T-helper 2 cell (primary cell): ENCODE results near the gene SMAD4.

ENCODE experiments used
- DNase-seq, 5 experiments: peaks; one replicate each; pipeline versions ENCODE4 v3.0.0 to v3.0.0-alpha.2; 2012 to 2022

The SMAD4 gene

DNA sequence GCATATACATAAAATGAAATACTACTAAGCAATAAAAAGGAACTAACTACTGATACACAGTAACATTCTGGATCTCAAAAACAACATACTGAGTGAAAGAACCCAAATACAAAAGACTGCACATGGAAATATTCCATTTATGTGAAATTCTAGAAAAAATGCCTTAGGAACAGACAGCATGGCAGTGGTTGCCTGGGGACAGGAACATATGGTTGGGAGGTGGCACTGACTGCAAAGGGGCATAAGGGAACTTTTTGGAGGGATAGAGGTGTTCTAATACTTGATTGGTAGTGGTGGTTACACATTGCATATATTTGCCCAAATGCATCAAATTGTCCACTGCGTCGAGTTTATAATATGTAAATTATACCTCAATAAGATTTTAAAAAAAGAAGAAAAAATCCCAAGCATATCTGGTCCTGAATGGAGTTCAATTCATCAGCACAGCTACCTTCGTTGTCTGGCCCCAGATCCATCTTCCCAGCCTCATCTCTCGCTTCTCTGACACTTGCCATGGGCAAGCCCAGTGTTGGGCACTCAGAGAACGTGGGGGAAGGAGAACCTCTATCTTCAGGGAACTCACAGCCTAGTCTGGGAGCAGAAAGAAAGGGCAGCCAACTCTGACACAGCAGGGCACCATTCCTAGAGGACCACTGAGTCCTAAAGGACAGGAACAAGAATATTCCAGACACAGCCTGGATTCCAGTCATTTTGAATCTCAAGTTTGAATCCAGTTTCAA, 8.6 kb upstream of the SMAD4 start:
- DNase-seq: no peak

DNA sequence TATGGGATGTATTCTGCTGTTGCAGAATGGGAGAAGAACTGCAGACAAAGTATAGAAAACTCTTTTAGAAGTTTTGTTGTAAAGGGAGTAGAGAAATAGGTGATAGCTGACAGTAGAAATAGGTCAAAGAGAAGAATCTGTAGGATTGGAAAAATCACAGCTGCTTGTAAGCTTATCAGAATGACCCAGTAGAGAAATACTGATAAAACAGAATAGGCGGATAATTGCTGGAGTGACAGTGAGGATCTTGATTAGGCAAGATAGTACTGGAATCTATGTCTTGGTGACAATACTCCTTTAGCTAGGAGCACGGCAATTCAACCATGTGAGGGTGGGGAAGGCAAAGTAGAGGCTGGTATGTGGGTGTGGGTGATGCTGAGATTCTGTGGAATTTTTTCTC, 4.5 kb upstream of the SMAD4 start:
- DNase-seq: no peak

DNA sequence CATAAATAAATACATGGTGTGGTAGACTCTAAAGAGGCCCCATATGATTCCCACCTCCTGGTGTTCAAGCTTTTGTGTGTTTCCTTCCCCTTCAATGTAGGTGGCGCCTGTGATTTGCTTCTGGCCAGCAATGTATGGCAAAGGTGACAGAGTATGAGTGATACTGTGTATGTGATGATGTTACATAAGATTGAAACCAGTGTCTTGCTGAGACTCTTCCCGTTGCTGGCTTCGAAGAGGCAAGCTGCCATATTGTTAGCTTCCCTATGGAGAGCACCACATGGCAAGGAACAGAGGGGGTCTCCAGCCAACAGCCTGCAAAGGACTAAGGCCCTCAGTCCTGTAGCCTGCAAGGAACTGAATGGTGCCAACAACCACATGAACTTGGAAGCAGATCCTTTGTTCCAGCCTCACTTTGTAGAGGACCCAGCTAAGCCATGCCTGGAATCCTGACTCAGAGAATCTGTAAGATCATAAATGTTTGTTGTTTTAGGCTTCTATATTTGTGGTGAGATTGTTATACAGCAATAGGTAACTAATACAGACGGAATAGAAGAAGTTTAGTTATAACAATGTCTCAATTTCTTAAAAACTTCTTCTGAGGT, 1.7 kb upstream of the SMAD4 start:
- DNase-seq: peak in 1 of 5 experiments; percentile 56

DNA sequence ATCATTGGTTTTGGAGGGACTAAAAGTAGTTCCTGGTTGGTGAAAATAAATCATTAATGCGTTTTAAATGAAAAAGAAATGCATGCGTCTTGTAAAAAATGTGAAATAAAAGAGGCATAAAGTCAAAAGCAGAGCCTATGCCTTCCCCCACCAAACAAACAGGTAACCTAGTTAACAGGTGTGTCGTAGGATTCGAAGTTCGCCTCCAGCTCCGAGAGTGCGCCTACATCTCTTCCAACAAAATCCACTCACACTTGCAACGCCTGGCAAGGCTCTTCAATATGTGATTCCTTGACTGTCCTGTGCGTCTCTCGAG, 677 bp upstream of the SMAD4 start:
- DNase-seq: no peak

DNA sequence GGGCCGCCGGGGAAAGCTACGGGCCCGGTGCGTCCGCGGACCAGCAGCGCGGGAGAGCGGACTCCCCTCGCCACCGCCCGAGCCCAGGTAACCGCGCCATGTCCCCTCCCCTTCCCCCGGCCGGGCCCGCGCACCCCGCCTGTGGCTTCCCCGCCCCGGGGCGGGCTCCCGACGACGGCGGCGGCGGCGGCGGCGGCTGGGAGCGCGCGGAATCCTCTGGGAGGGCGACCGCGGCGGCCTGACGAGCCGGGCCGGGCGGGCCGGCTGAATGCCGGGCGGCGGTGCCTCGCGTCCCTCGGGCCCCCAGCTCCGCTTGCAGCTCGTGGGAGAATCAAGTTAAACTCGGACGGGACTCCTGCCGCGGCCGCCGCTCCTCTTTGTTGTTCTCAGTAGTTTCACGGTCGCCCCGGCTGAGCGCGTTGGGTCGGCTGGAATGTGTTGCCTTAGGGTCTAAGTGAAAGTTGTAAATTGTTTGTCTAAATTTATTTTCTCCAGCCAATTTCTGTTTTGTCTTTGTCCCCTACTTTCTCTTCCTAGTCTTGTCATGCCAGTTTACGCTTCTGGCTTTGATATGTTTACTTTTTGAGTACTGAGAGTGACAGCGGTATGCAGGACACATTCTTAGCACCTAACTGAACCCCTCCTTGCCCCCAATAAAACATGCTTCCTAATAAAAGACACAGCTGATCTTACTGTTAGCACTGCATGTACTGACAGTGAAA, 685 bp downstream of the SMAD4 start:
- DNase-seq: peak; percentile 47 to 74 (median 64)

DNA sequence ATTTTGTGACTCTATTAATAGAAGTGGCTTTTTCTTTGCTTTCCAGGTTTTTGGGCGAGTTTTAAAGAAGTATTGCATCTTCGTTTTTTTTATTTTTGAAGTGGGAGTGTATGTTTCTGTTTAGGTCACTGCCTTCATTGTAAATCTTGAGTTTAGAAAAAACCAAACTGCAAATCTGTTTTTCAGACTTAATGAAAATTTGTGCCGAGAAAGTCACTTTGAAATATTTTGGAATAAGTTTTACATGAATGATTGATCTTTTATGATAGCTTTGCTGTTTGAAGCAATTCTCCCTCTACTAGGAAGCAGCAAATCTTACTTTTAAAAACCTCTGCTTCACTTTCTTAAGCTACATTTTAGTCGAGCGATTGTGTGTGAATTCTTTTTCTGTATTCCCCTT, 2.2 kb downstream of the SMAD4 start:
- DNase-seq: no peak

DNA sequence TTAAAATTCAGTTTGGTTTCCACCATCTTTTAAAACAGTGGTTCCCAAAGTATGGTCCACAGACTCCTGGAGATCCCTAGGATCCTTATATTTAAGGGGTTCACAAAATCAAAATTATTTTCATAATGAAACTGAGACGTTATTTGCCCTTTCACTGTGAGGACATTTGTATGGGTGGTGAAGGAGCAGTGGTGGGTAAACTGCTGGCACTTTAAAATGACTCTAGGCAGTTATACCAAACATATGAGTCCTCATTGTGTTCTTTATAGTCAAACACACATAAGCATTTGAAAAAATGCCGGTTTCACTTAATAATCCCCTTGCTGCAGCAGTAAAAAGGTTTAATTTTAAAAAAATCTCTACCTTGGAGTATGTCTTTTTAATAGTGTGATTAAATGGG, 7.2 kb downstream of the SMAD4 start:
- no peak for DNase-seq

DNA sequence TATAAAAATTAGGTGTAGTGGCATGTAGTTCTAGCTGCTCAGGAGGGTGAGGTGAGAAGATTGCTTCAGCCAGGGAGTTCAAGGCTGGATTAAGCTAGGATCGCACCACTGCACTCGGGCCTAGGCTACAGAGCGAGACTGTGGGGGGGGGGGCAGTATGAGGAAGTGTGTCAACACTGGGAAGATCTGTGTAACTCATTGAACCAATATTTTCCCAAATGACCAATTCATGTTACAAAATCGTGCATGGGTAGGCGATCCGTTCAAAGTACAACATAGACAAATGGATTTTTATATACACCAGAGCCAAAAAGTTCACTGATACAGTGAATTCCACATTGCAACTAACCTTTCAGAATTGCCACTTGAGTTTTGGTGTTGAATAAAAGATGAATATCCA, 8.1 kb downstream of the SMAD4 start:
- DNase-seq: no peak

DNA sequence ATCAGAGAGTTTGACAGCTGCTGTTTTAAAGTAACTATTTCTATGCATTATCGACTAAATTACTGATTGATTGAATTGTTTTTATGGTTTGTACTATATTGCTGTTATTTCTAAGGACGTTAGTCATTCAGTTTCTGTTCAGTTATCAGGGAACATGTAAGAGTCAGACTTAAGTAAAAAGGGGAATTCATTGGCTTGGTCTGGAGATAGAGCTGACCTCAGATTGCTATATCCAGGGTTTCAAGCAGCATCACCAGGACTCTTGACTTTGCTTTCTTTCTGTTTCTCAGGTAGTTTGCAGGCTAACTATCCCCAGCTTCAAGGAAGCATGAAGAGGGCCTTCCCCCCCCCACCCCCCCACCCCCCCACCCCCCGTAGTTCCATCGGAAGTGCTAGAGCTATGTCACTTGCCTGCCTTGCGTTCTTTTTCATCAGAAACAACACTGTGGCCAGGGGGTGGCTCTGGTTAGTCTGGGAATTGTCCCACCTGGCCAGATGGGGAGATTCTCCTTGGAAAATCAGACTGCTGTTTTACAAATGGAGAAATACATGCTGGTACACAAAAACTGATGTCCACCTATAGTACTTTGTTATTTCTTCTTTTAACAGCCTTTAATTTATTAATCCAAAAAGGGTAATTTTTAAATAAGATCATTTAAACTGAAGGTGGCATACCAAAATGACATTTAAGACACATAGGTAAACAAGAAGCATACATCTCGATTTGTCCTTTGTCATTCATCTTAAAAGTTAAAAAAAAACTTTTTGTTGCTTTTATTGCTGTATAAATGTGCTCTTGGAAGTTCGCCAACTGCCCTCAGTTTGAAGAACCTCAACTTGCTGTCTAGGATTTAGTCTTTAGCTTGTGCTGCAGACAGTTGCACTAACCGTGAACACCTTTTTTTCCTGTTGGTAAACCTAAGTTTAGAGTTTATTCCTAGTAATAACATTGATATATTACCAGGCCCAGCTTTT, 9.4 kb downstream of the SMAD4 start:
- DNase-seq: no peak

DNA sequence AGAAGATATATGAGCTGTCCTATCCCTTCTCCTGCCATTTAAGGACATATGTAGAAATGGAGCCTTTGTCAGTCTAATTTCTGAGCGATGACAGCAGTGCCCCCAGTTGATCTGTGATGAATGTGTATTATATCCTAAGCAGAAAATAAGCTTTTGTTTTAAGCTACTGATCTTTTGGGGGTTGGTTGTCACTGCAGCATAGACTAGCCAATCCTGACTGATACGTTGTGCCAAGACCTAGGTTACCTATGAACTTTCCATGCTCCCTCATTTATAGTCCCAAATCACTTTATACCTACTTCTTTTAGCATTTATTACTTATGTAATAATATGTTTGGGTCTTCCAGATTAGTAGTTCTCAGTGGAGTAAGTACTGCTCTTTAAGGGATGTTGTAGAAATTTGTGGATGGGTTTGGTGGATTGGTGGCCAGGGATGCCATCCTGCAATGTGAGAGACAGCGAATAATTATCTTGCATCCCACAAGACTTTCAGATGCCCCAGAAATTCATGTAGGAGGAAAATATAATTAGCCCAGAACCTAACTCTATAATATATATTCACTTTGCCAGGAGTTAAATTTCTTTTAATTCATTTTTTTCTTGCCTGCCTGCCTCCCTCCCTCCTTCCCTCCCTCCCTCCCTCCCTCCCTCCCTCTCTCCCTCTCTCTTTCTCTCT, 11.8 kb downstream of the SMAD4 start:
- no peak for DNase-seq

DNA sequence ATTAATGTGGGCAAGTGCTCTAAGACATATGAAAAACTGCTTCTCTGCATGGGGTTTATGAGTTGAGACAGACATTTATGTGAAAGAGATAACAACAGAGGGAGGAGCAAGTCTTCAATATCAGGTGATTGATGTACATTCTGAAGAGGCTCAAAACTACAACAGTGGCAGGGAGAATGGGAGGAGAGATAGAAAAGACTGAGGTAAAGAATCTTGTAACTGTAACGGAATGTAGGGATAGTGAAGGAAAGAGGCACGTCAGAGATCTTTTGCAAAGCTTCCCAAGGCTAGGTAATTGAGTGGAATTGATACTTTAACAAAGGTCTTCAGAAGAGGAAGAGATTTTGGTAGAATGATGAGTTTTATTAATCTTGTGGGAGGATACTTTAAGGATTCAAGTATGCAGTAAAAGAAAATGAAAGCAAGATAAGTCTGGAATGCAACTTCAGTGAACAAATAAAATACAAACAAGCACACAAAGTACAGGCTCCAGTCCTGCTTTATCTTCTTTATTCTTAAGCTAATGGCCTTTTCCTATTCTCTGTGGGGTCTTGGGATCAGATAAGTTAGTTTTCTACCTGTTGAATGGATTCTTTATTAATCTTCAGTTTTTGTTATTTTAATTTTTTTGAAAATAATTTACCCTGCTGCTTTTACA, 15.0 kb downstream of the SMAD4 start:
- no peak for DNase-seq

DNA sequence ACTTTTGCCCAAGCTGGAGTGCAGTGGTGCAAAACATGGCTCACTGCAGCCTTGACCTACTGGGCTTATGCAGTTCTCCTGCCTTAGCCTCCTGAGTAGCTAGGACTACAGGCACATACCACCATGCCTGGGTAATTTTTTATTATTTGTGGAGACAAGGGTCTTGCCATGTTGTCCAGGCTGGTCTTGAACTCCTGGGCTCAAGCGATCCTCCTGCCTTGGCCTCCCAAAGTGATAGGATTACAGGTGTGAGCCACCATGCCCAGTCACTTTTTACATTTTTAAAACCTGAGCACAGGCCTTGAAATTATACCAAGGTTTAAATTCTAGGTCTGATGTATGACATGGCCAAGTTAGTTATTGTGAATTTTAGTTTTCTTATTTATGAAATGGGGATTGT, 18.2 kb downstream of the SMAD4 start:
- no peak for DNase-seq

DNA sequence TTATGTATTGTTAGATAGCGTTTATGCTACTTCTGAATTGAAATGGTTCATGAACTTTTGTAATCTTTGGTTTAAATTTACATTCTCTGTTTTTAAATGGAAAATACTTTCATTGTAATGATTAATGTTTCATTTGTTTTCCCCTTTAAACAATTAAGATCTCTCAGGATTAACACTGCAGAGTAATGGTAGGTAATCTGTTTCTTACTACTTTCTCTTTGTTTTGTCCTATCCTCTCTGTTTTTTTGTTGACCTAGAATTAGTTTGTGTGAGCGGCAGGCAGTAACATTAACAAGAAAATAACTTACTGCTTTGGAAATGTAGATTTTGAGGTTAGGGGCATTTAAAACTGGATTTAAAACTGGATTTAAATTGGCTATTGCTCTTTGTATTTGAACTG, 19.1 kb downstream of the SMAD4 start:
- no peak for DNase-seq

DNA sequence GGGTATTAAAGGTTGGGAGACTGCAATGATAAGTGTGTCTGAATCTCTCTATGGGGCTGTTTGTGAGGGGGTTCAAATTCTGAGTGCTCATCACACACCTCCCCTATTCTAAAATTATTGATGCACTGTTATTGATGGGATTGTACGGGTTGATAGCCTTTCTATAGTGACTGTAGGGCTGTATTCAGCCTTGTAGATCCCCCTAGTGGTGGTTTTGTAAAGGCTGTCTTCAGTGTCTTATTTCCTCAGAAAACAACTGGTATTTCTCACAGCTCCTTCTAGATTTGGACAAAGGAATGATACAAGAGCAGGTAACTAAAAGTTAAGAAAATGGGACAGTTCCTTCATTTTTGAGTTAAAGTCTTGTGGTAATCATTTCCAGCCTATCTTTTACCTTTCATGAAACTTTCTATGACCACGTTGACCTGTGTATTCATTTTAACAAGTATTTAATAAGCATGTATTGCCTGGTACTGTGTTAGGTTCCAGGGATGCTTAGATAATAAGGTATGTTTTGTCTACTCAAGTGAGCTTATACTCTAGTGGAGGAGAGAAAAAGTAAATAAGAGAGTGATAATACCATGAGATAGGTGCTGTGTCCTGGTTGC, 21.2 kb downstream of the SMAD4 start:
- peak in 2 of 5 experiments; percentile 33 to 70 for DNase-seq

DNA sequence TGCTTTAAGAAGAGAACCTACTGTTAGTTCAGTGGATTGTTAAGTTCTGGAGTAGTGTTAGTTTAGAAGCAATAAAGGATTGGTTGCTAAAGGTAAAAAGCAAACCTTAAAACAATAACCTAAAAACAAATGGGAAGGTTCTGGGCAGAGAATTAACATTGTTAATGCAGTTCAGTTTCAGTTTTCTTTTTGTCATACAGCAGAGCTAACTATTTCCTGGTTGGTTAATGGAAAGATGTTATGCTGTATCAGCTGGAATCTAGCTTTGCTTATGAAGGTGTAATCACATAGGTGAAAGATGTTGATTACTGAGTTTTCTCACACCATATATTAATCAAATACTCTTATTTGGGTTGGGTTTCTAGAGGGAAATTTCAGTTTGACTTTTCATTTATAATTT, 23.8 kb downstream of the SMAD4 start:
- DNase-seq: peak in 1 of 5 experiments; percentile 64

DNA sequence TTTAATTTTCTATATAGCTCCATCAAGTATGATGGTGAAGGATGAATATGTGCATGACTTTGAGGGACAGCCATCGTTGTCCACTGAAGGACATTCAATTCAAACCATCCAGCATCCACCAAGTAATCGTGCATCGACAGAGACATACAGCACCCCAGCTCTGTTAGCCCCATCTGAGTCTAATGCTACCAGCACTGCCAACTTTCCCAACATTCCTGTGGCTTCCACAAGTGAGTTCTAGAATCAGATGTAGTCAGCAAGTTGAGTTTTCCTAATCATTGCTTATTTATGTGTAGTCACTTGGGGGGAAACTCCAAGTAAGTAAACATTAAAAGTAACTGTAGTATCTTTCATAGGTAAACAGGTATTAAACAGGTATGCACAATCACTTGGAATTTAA, 24.8 kb downstream of the SMAD4 start:
- DNase-seq: no peak

DNA sequence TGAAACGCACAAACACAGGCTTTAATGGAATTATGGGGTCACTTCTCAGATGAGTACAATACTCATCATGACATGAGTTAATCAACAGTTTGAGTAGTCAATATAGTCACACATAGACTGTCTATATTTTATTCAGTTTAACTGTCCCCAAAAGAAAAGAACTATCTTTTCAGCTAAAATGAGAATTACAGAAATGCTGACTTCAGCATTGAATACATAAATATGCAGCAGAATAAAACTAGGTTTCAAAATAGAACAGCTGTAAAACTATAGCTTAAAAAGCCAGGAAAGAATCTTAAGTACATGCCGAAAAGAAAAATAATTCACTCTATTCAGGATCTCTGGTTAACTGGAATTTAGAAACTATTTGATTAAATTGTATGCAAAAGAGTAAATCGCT, 30.0 kb downstream of the SMAD4 start:
- DNase-seq: no peak

DNA sequence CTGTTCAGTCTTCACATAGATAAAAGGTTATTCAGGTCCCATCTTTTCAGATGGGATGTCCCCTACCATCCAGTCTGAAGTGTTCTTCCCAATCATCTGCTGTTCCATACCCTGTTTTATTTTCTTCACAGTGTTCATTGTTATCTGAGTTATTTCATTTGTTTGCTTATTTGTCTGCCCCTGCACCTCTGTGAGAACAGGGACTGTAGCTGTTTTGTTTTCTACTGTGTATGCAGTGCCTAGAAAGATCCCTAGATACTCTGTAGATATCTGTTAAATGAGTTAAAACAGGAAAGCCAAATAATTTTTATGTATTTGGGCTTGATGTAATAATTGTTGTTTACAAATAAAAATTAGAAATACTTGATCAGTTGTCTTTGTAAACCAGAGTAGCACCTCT, 34.2 kb downstream of the SMAD4 start:
- DNase-seq: no peak

DNA sequence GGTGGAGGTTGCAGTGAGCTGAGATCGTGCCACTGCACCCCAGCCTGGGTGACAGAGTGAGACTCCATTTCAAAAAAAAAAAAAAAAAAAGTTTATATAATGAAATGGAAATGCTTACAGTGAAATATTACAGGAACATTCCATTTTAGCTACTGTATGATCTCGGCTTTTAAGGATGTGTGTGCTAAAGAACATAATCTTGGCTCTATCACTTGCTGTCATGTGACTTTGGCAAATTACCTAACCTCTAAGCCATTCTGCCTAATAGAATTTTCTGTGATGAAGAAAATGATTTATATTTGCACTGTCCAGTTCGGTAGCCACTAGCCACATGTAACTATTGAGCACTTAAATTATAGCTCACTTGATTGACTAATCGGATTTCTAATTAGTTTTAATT, 36.3 kb downstream of the SMAD4 start:
- no peak for DNase-seq

DNA sequence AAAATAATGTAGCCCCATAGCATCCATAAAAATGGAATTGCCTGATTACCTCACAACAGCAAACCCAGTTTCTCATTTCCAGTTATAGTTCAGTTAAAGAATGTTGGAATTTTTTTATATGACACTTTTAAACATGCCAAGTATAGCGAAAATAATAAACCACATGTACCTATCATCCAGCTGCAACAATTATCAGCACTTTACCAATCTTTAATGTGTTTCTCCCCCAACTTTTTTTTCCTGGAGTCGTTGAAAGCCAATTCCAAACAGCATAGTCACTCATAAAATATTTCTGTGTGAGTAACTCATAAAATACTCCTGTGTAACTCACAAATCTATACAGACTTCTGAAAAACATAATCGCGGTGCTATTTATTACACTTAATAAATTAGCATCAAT, 38.1 kb downstream of the SMAD4 start:
- DNase-seq: no peak

DNA sequence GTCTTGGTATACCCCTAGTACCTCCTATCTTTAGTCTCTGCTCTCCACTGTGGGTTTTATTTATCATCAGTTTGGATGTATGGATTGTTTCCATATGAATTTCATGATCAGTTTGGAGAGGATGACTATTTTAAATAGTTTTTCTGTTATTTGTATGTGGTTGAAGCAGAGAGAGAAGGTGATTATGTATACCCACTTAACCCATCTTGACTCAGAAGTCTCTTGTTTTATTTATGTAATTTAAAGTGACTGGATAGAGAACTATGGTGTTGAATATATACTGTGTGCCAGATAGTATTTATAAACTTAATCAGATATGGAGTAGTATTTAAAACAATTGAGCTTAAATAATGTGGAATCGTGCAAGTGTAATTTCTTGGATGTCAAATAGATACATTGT, 39.9 kb downstream of the SMAD4 start:
- no peak for DNase-seq

DNA sequence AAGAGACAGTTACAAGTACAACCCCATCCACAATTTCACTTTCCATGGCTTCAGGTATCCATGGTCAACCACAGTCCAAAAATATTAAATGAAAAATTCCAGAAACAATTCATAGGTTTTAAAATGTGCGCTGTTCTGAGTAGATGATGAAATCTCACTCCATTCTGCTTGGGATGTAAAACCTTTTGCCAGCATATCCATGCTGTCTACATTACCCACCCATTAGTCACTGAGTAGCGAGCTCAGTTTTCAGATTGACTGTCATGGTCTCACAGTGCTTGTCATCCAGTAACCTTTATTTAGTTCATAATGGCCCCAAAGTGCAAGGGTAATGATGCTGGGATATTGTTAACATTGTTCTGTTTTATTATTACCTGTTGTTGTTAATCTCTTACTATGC, 40.5 kb downstream of the SMAD4 start:
- no peak for DNase-seq
